IPS DF 4.7 (cell line): ENCODE data around the gene CASP3.

Experiments used
- DNase-seq: peaks from one replicate; pipeline ENCODE4 v3.0.0-alpha.2; 2013; ENCODE audit warnings: low spot score; ENCODE audit errors: extremely low read depth

Gene CASP3

DNA sequence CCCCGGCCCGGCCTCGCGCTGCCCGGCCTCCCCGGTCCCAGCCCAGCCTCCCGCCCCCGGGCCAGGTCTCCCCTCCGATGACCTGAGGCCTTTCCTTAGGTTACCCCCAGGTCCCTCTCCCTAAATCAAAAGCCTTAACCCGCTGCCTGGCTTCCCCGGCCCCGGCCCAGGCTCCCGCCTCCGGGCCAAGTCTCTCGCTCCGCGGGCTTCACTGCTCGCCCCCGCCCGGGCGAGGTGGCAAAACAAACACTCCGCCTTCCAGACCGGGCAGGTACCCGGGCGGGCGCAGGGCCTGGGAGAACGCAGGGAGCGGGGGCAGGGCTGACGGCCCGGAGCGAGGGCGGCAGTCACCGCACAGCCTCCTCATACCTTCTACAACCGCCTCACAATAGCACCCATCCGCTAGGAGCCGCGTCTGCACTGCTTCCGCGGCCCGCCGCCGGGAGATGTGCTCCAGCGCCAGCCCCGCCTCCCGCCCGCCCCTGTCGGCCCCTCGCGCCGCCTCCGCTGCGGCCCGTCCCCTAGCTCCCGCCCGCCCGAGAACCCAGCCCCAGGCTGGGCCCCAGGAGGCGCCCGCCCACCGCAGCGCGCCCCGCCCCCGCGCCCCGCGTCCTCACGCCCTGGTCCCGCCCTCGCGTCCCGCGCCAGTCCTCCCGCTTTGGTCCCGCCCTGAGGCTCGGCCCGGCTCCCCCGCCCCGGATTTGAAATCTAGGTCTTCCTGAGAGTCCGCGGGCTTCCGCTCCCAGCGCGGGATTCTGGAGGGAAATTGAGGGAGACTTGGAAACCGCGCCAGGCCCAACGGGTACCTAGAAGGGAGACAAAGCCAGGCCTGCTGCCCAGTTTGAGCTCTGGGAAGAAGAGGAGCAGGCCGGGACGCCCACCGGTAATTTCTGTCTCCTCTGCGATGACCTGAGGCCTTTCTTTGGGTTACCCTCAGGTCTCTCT is at the start of gene CASP3, which contains the start of gene PRIMPOL:
Gene CASP3 (minus strand): TSS at position 422 of the 945 bp plus-strand sequence. CDS start 10,994 bp downstream, outside the sequence.
Gene PRIMPOL (plus strand): TSS at position 713 of the 945 bp plus-strand sequence. CDS start 7,403 bp downstream, outside the sequence.
- DNase-seq = no peak

- DNase-seq = no peak
These were observed 48.7 kb upstream of the CASP3 start for GRCh38 chr4:184697956-184698355.

DNA sequence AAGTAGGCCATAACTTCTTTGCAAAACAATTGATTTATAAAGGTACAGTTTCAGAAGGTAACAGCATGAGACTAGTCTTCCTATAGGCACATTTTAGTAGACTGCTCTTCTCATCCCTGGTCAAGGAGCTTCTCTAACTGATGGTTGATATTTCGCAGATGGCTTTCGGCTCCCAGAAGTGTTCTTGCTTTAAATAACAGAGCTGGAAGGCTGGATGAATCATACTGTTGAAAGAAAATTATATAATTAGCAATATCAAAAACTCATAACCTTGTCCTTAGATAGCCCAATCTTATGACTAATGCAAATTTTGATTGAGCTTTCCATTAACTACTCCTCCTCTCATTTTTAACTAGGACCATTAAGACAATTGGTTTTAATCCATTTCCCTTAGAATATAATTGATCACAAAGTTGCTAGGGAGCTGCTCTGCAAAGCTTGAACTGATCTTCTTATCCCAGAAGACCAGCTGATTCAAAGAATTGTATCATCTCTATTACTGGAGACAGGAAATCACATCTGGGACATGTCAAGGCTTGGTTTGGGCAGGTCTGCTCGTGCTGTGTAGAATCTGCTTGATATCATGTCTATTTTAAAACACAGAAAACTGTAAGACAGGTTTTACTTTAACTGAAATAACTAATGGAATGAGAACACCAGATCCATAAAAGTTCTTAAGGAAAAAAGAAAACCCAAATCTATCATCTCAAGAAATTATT is 46.1 kb upstream of the CASP3 start:
- no peak for DNase-seq

- no peak for DNase-seq
These were observed 45.2 kb upstream of the CASP3 start for GRCh38 chr4:184694412-184694956.

- no peak for DNase-seq
These were observed 43.8 kb upstream of the CASP3 start for GRCh38 chr4:184693056-184693455.

DNA sequence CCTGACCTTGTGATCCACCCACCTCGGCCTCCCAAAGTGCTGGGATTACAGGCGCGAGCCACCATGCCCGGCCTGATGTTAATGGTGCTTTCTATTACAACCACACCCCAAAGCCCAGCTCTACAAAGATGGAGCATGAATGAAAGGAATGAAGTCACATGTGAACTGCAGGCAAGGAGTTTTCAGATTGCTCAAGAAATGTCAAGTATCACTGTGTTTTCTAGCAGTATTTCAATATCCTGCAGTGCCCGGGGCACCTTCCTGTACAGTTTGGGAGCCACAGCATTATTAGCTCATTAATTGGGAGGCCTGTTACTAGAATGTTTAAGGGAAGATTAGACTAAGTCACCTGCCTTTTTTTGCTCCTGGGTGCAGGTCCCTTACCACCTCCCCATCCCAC is 40.4 kb upstream of the CASP3 start:
- DNase-seq = no peak

DNA sequence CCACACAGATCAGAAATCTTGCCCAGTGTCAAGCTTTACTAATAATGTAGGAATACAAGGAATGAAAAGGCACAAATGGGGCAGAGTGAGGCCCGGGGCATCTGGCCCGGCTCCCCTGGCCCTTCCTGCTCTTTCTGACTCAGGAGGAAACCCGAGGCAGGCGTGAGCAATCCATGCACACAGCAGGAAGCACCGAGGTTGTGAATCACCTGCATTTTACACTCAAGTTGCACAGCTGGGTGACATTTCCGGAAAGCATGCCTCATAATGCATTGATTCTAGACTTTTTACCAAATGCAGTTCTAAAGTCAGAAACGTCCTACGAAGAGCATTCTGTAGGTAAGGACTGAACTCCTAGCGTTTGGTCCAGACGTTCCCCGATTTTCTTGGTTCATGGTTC is 39.2 kb upstream of the CASP3 start:
- DNase-seq = peak; percentile 58

- DNase-seq = no peak
These were observed 38.8 kb upstream of the CASP3 start for GRCh38 chr4:184688005-184688404.

DNA sequence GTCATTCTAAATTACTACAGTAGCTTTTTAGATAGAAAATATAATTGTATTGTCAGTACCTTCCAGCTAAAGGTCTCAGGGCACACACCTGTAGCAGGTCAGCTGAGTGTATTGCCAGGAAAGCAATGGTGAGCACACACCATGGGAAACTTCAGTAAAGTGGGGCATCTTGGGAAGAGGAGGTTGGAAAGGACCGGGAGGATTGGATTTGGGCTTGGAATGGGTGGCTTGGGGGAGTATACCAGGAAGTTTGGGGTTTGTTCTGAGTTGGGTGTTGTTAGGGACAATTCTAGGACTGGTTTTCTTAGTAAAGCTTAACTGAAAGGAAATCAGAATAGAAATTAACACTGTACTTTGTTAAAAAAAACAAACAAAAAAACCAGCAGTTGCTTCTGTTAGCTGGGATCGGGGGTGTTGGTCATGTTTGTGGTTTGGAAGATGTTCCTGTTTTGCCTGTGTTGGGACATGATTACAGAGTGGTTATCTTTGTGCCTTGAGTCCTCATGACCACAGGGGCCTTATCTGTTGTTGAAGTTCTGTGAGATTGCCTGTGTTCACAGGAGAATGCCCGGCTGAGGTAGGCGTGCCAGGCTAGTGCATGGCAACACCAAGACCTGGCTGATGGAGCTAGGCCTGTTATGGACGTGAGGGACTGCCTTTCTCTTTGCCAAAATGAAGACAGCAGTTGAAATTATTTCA is 35.4 kb upstream of the CASP3 start:
- DNase-seq = no peak

DNA sequence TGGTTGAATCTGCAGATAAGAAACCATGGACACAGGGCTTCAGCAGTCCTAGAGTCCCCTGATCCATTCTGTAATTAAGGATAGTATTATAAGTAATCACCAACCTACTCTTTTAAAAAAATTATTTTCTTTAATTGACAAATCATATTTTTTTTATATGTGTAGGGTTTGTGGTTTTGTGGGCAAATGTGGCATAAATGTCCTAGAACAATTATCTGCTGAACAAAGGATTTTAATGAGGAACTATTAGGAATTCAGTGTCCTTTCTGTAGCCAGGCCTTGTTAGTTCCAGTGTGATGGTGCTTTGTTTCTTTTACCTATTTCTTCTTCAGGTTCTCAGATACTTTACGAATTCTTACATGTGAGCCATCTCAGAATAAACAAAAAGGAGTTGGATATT is 32.7 kb upstream of the CASP3 start:
- DNase-seq = no peak

DNA sequence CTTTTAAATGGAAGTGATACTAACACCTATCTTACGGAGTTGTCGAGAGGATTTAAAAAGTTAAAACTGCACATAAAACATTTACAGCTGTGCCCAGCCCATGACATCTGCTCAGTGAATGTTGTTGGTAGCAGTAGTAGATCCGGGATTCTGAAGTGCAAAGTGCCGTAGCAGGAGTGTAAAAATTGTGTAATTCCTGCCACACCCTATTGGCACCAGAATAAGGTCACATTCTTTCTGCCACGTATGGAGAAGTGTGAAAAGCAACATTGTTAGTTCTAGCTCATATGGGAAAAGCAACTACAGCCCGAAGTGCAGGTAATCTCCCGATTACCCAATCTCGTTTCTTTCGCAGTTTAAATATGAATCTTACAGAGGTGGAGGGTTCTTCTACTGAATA is 31.5 kb upstream of the CASP3 start:
- no peak for DNase-seq

GRCh38 chr4:184675821-184676492 is 26.7 kb upstream of the CASP3 start:
- no peak for DNase-seq

GRCh38 chr4:184675018-184675417 is 25.8 kb upstream of the CASP3 start:
- DNase-seq = no peak

GRCh38 chr4:184674011-184674410 is 24.8 kb upstream of the CASP3 start:
- no peak for DNase-seq

- no peak for DNase-seq
These were observed 23.5 kb upstream of the CASP3 start for GRCh38 chr4:184672741-184673140.

DNA sequence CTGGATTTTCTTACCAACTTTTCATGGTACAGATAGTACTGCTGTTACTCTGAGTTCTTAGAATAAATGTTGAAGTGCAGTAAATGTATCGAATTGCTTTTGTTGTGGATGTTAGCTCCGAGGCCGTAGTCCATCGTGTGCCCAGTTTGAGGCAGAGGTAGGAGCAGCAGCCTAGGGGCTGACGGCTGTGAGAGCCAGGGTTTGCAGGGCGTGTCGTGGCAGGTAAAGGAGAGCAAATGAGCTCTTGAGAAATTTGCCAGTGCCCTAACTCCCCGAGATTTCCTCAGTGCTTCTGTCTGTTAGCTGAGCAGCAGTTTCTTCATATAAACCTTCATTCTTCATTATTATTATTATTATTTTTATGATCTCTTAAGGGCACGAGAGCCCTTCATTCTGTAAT is 21.9 kb upstream of the CASP3 start:
- no peak for DNase-seq

- no peak for DNase-seq
These were observed 20.0 kb upstream of the CASP3 start for GRCh38 chr4:184669251-184669650.

DNA sequence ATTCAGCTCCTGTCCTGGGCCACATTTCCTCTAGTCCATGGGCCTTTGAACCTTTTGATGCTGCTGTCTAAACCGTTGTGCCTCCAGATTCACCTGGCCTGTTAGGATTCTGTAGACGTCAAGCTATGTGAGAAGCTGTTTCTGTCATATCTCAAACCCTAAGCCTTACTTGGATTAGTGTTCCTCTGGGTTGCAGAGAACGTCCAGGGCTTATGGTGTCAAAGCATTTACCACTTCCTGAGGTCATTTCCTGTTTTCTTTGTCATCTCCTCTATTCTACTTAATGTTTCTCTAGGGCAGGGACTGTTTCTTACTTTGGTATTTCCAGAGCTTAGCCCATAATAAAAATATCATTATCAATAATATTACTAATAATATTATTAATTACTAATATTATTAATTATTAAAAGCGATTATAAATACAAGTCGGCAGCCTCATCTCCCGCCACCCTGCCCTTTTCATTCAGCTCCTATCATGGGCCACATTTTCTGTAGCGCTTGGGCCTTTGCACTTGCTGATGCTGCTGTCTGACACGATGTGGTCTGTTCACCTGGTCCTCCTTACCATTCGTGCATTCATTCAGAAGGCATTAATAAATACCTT is 19.4 kb upstream of the CASP3 start:
- DNase-seq = no peak

DNA sequence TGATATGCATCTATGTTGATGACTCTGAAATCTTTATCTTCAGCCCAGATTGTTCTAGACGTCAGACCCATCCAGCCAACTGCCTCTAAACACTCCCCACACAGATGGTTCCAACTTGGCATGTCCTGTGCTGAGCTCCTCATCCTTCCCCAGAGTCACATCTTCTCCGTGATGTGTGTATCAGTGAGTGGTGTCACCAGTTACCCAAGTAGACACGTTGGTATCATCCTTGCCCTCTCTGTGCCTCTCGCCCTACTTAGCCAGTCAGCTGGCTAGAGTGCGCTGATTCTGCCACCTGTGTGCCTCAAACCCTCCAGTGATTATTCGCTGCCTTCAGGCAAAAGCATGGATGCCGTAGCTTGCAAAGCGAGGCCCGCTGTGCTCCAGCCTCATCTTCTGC is 18.8 kb upstream of the CASP3 start:
- DNase-seq = no peak

DNA sequence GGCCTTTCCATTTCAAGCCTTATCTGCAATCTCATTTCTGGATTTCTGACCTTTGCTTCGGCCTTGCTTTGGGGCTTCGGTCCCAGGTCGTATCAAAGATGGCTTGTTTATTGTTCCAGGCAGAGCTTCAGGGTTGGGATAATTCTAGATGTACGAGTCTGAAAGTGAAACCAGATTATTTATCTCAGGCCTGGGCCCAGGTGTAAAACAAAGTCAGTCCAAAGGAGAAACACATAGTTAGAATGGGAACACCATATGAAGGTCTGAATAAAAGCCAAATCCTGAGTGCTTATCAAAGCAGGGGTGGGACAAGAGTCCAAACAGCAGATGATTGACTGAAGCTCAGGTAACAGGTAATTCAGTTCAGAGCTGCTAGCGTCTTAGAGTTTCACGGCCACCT is 17.4 kb upstream of the CASP3 start:
- no peak for DNase-seq
